Measurements from ENCODE around the gene PDZRN3.

The PDZRN3 gene

GRCh38 chr3:73624821-73625665, at the start of gene PDZRN3:
TSS of gene PDZRN3 (minus strand) at chr3:73624941.
- peak; percentile 19 for DNase-seq

DNA sequence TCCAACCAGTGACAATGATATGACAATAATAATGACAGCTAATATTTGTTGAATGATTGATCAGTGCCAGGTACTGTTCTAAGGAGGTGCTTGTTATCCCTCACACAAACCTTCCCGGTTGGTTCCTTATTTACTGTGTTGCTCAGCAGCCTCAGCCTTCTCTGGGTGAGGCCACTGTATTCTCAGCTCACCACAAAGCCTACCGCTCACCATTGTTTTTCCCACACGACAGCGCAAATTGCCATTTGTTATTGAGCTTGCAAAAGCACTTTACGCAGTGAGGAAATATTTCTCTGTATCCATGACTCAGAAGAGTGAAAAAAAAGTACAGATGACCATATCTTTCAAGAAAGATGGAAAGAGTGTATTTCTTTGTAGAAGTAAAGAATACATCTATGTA, 49.5 kb upstream of the PDZRN3 start:
- DNase-seq = no peak

DNA sequence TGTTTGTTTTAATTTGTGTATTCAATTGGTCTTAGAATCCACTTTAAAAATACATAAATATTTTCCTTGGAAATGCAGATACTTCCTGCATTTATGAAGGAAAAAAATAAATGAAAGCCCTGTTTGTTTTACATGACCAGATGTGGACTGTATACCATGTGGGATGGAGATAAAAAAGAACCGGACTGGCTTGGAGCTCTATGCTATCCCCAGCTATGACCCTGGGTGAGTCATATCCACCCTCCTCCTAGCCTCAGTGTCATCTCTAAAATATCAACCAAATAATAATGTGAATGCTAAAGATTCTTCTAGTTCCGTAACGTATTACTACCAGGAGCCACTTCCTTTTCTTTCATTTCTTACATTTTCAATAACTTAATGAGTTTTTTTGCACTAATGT, 44.5 kb upstream of the PDZRN3 start:
- DNase-seq = no peak

- no peak for DNase-seq
Measured at GRCh38 chr3:73668391-73668790, 43.6 kb upstream of the PDZRN3 start.

DNA sequence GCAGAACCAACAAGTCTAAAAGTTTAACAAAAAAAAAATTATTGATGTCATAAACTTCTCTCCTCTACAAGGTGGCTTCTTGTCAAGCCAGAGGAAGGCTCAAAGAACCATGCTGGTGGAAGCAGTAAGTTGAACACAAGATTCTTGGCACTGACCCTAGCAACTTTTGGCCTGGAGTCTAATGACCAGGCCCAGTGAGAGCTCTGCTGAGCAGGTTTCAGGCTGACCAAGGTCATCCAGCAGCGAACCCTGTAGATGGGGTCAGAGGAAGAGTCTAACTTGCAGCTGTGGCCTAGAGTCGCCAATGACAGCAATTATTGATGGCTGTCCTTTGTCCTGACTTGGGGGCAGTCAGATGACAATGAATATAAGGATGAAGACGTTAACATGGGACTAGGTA, 43.1 kb upstream of the PDZRN3 start:
- no peak for DNase-seq

- no peak for DNase-seq
Measured at GRCh38 chr3:73665286-73665685, 40.5 kb upstream of the PDZRN3 start.

DNA sequence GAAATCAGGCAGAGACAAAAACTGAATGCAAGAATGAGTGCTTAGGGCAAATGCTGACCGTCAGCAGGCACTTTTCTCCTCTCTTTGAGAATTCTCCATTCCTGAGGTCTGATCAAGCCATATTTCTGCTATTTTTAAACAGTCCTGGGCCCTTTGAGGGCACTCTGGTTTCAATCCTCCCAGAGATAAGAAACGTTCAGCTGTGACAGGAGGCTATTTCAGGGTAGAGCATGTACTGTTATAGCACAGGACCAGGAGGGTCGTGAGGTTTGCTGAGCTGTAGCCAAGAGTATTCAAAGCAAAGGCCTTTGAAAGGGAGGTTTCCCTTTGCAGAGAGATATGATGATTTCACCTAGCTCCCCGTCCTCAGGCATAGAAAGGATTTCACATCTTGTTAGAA, 39.6 kb upstream of the PDZRN3 start:
- no peak for DNase-seq

DNA sequence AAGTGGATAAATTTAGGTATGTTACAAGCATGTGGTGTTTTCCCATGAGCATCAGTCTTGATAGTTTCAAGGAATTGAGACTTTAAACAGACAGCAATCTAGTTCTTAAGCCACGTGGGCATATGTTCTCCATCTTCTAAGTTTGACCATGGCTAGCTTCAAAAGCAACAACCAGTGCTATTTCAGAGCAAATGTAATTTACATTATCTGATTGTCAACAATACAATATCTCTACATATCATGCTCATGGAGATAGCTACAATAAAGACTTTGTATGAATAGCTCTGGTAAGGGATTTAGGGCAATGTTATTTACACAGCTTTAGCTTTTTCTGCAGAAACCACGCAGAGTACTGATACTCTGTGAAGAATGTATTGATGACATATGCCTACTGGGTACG, 38.8 kb upstream of the PDZRN3 start:
- DNase-seq = no peak

- DNase-seq = no peak
Measured at GRCh38 chr3:73661265-73661664, 36.5 kb upstream of the PDZRN3 start.

- DNase-seq = no peak
Measured at GRCh38 chr3:73658227-73658626, 33.5 kb upstream of the PDZRN3 start.

DNA sequence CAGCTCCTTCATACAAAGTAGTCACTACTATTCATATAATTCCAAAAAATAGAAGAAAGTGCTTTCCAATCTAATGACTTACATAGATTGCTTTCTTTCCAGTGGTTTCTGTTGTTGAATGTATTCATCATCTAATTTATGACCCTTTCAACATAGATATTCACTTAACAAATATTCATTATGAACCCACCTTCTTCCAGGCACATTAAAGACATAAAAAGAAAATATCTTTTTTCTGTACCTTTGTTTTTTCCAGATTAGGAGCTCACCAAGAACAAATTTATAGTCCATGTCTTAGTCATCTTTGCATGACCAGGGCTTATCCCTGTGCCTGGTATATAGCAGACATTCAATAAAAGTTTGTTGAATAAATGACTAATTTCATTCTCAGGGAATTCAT, 32.4 kb upstream of the PDZRN3 start:
- no peak for DNase-seq

GRCh38 chr3:73656241-73656890, 31.6 kb upstream of the PDZRN3 start:
- no peak for DNase-seq

DNA sequence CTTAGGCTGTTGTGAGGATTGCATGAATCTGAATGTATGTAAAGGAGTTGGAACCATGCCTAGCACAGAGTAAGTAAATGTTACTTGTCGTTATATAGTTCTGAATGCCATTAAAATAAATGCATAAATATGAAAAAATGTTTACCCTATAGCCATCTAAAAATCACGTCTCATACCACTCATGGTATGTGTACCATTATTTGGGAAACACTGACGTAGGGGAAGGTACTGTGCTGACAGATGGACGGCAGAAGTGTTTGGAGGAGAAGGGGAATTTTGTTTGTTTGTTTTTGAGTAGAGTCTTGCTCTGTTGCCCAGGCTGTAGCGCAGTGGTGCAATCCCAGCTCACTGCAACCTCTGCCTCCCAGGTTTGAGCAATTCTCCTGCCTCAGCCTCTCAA, 30.5 kb upstream of the PDZRN3 start:
- no peak for DNase-seq

- DNase-seq = no peak
Measured at GRCh38 chr3:73653877-73654276, 29.1 kb upstream of the PDZRN3 start.

DNA sequence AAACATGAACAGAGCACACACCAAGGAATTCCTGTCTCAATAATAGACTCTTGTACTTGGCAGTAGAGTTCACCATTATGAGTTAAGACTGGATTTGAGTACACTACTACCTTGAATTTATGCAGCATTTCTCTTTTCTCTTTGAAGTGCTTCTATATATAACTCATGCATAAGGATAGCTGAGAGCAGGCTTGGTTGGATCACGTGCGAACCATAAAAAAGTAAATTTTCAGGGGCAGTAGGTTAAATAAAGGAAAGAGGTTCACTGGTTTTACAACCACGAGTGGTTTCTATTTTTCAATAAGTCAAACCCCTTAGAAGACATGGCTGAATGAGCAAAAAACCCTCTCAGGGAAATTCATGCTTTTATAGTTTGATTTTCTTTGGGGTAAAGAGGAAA, 28.6 kb upstream of the PDZRN3 start:
- DNase-seq = no peak

GRCh38 chr3:73652896-73653295, 28.2 kb upstream of the PDZRN3 start:
- no peak for DNase-seq

- no peak for DNase-seq
Measured at GRCh38 chr3:73637042-73637441, 12.3 kb upstream of the PDZRN3 start.

- no peak for DNase-seq
Measured at GRCh38 chr3:73635254-73635653, 10.5 kb upstream of the PDZRN3 start.

GRCh38 chr3:73633916-73634344, 9.2 kb upstream of the PDZRN3 start:
- no peak for DNase-seq

DNA sequence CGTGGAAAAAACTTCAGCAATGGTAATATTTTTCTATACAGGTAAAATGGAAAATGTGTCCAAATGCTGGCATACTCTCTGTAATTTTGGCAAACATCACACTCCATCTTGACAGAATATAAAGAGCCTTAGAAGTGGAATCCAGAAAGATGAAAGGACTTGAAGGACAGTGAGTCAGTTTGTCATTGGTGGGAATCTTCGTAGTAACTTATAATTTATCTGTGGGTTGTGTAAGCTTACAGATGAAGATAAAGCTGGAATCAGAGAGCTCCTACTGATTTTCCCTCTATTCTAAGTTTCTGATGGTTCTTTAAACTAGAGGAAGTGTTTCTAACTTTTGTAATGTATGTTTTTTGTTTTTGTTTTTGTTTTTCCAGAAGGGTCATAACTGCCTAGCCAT, 8.7 kb upstream of the PDZRN3 start:
- no peak for DNase-seq

DNA sequence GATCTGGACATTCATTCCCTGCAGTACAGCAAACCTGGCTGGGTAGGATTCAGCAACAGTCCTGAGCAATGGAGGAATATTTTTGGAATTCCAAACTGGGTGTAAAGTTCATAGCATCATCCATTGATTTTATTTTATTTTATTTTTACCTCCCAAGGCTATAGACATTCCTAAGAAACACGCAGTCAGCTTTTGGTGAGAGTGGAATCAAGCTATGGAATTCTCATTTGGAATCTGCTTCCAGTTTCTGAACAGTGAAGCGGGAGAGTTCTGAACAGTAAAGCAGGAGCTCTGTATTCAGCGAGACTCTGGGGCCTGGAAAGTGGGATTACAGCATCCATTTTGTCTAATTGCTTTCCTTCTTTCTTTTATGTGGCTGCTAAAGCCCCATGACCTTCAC, 1.4 kb upstream of the PDZRN3 start:
- no peak for DNase-seq

DNA sequence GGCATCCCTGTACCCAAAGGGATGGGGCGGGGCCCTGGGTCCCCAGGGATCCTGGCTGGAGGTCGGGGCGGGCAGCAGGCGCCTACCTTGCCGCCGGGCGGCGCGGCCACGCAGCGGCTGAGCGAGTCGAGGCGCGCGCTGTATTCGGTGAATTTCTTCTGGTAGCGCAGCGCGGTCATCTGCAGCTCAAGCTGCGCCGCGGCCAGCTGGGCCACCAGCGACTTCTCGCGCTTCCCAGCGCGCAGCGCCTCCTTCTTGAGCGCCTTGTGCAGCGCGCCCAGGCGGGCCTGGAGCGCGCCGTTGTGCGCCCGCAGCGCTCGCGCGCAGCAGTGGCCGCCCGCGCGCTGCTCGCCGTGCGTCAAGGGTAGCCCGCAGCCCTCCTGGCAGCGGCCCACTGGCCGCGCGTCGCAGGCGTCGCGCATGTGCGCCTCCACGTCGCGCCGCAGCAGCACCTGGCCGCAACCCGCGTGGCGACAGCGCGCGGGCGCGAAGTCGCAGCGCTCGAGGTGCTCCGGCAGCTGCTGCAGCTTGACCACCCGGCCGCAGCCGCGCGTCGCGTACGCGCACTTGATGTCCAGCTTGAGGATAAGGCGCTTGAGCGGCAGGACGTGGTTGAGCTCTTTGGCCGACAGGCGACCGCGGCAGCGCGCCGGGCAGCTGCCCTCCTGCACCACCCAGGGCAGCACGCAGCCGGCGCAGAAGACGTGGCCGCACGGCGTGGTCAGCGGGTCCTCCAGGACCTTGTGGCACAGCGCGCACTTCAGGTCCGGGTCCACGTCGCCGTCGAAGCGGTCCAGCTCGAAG, 522 bp downstream of the PDZRN3 start:
- DNase-seq = peak; percentile 34

- DNase-seq = no peak
Measured at GRCh38 chr3:73623346-73623745, 1.4 kb downstream of the PDZRN3 start.
